ENCODE results near the gene MAP4K2. TPM values are rescaled to one million over a fixed set of nuclear protein-coding genes. Genes with fewer than 3 reads are reported as not detected.

The MAP4K2 gene
- total RNA-seq: 11.0 and 19.2 TPM in 2 replicates

GRCh38 chr11:64803158-64803845 lies at the start of gene MAP4K2:
MAP4K2 (minus strand) TSS chr11:64803214; CDS start chr11:64803149, 65 bp downstream.

DNA sequence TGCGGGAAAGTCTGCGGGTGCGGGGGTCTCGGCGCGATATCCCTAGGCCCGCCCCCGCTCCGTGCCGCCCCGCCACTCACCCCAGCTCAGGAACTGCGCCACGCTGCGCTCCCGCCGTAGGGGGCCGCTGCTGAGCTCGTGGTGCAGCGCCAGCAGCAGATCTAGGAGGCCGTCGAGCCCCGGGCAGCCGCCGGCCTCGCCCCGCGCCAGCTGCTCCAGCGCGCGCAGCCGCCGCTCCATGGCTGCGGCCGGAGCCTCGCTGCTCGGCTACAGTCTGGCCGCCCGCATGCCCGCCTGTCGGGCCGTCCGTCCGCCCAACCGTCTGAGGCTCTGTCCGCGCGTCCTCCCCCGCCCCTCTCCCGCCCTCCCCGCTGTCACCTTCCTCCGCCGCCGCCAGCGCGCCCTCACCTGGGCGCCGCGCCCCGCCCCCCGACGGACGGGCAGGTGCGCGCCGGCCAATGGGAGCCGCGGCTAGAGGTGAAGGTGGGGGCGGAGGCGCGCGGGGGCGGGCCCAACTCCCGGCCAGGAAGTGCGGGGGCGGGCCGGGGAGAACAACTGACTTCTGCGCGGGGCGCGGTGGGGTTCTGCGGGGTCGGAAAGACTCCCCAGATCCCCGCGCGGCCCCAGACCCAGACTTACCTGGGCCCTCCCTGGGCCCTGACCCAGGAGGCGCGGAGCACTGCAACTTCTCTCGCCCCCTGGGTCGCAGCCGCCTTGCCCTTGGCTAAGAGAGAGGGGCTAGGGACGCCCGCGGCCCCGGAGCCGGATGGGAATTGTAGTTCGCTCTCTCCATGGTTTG lies 41.5 kb upstream of the MAP4K2 start, which contains the start of gene CDC42BPG:
CDC42BPG (minus strand) TSS at position 324 of the 799 bp plus-strand sequence; CDS start at position 240, 84 bp downstream.

GRCh38 chr11:64810271-64810890 lies 7.4 kb upstream of the MAP4K2 start, which contains the start of gene MEN1:
MEN1 (minus strand) TSS chr11:64810551; CDS start chr11:64810109, 442 bp downstream.

GRCh38 chr11:64778473-64779298 lies 24.3 kb downstream of the MAP4K2 start, which contains the start of gene SF1:
SF1 (minus strand) TSS chr11:64778542; CDS start chr11:64778392, 150 bp downstream.

DNA sequence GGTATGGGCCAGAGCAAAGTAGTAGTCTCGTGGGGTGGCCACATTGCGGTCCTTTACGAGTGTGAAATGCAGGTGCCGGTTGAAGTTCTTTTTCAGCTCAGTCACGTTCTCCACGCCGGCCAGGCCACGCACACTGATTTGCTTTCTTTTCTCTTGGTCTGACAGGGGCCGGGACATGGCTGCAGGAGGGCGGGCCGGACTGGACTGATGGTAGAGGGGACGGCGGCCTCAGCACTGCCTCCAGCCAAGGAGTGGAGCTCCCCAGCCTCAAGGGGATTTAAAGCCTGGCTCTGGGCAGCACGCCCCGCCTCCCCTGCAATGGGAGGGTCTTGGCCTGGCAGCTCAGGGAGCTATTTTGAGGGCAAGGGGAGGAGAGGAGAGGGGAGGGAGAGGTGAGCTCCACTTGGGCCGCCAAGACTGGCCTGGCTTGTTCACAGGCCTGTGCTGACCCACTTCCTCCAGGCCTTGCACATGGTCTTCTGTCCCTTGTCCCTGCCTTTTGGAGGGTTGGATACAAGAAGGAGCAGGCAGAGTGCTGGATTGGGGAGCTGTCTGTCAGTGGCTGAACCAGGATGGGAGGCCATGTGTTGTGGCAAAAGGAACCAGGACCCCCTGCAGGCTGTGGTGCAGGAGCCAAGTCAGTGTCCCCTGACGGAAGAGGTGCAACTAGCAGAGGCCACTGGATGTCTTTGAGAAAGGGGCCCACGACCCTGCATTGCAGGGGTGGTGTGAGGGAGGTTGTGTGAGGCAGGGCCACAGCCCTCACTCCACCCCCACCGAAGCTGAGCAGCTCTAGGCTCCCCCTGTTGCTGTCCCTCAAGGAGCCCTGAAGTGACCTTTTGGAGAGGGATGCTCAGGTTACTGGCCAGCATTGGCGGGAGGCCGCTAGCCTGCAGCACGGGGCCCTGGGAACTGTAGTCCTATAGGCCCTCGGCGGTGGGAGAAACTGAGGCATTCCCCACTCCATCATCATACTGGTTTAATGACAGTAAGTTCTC lies 43.0 kb downstream of the MAP4K2 start, which contains the start of gene PYGM:
PYGM (minus strand) TSS at position 253 of the 998 bp plus-strand sequence; CDS start at position 177, 76 bp downstream.

GRCh38 chr11:64743591-64744543 lies 59.1 kb downstream of the MAP4K2 start, which contains the start of gene RASGRP2:
RASGRP2 (minus strand) TSS chr11:64744142; CDS start chr11:64742866, 1,276 bp downstream.

Other genes starting within 250 kb of the MAP4K2 start
- 0.05 TPM in 1 of 2 replicates, not detected in the other for gene SLC22A11, start 247.3 kb downstream of the MAP4K2 start, total RNA-seq
- gene SLC22A12, start 212.0 kb downstream of the MAP4K2 start, total RNA-seq: not detected in 2 replicates
- gene NRXN2, start 80.0 kb downstream of the MAP4K2 start, total RNA-seq: 0.30 and 6.4 TPM in 2 replicates
- gene RASGRP2, start 59.1 kb downstream of the MAP4K2 start, total RNA-seq: 0.09 and 0.30 TPM in 2 replicates
- gene PYGM, start 43.2 kb downstream of the MAP4K2 start, total RNA-seq: 0.60 and 1.2 TPM in 2 replicates
- gene SF1, start 24.7 kb downstream of the MAP4K2 start, total RNA-seq: 72.2 and 125 TPM in 2 replicates
- gene MEN1, start 7.3 kb upstream of the MAP4K2 start, total RNA-seq: 13.4 and 34.0 TPM in 2 replicates
- under 0.01 and 0.32 TPM in 2 replicates for gene CDC42BPG, start 41.4 kb upstream of the MAP4K2 start, total RNA-seq
- gene EHD1, start 75.4 kb upstream of the MAP4K2 start, total RNA-seq: 40.4 and 211 TPM in 2 replicates
- 12.5 and 14.9 TPM in 2 replicates for gene ATG2A, start 114.0 kb upstream of the MAP4K2 start, total RNA-seq
- gene PPP2R5B, start 121.5 kb upstream of the MAP4K2 start, total RNA-seq: 16.0 and 21.0 TPM in 2 replicates
- gene GPHA2, start 132.7 kb upstream of the MAP4K2 start, total RNA-seq: not detected in 2 replicates
- under 0.01 TPM in 1 of 2 replicates, not detected in the other for gene MAJIN, start 168.9 kb upstream of the MAP4K2 start, total RNA-seq
- gene BATF2, start 193.8 kb upstream of the MAP4K2 start, total RNA-seq: under 0.01 and 0.51 TPM in 2 replicates
- 73.7 and 76.6 TPM in 2 replicates for gene ARL2, start 210.9 kb upstream of the MAP4K2 start, total RNA-seq
- 3.0 and 10.7 TPM in 2 replicates for gene SNX15, start 224.2 kb upstream of the MAP4K2 start, total RNA-seq
- 6.9 and 7.1 TPM in 2 replicates for gene SAC3D1, start 238.0 kb upstream of the MAP4K2 start, total RNA-seq

Measured in smooth muscle cell of the umbilical artery (primary cell).